Breast epithelium (tissue), 3 donors: Measurements from ENCODE around the gene SIK3.

ENCODE experiments used
- POLR2AphosphoS5 ChIP-seq, 3 donors: sonication (generic); formaldehyde crosslinking; IDR thresholded peaks; one replicate each; pipeline ENCODE4 v1.6.1; 2017; ENCODE audit warnings: antibody characterized with exemption in 3 of 3
- TF ChIP-seq, protein P1 (sequence below), 3 donors: fragments of 450-650 bp; IDR thresholded peaks; one replicate each; pipeline ENCODE4 v1.5.1; 2016 to 2017; ENCODE audit warnings: antibody characterized with exemption in 3 of 3, mild to moderate bottlenecking in 3 of 3, moderate library complexity in 3 of 3

DNA sequence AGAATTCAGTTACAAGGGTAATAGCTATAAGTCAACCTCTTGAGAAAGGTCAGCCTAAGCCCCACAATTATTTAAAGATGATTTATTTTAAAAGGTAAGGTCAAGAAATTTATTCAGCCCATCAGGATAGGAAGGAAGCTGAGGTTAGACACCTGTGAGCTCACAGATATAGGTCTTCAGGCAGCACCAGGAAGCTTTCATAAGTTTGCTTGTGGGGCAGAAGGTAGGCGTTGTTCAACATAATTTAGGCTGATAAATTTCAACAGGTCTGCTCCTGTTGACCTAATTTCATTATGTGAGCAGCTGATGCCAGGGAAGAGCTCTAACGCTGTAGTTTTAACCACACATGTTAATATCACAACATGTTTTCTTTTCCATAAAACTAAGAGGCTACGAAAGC lies 142.7 kb downstream of the SIK3 start:
- TF ChIP-seq, protein P1, sequence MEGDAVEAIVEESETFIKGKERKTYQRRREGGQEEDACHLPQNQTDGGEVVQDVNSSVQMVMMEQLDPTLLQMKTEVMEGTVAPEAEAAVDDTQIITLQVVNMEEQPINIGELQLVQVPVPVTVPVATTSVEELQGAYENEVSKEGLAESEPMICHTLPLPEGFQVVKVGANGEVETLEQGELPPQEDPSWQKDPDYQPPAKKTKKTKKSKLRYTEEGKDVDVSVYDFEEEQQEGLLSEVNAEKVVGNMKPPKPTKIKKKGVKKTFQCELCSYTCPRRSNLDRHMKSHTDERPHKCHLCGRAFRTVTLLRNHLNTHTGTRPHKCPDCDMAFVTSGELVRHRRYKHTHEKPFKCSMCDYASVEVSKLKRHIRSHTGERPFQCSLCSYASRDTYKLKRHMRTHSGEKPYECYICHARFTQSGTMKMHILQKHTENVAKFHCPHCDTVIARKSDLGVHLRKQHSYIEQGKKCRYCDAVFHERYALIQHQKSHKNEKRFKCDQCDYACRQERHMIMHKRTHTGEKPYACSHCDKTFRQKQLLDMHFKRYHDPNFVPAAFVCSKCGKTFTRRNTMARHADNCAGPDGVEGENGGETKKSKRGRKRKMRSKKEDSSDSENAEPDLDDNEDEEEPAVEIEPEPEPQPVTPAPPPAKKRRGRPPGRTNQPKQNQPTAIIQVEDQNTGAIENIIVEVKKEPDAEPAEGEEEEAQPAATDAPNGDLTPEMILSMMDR (IDR thresholded peaks at IDR 0.05): no peak
- no peak for TF ChIP-seq POLR2AphosphoS5 (IDR thresholded peaks at IDR 0.05)
